HepG2 (cell line): Measurements from ENCODE around the gene NDUFB7. TPM values are rescaled to one million over a fixed set of nuclear protein-coding genes. Genes with fewer than 3 reads are reported as not detected.

ENCODE experiments used
- ATAC-seq: fragments of 200-7000 bp; cut with Tn5 transposase; 3 replicates; pipeline ENCODE4 v1.9.1; 2020; ENCODE audit warnings: mild to moderate bottlenecking, moderate library complexity
- BruUV-seq: library from RNA; stranded (reverse); fragments of 400-500 nt; replicated peaks from 2 replicates; lab custom pipeline; 2021; lab: Mats Ljungman, UMichigan
- CTCF ChIA-PET: fragments of 300-600 bp; formaldehyde crosslinking; extraction: SDS; loops from one replicate; lab custom pipeline; 2021; ENCODE audit warnings: low total read pairs, inconsistent platforms, low intra/inter-chr PET ratio; lab: Yijun Ruan, JAX
- POLR2A ChIA-PET: fragments of 350-600 bp; sonication (Branson Sonifier 250); formaldehyde crosslinking; loops from one replicate; lab custom pipeline; 2020; ENCODE audit warnings: antibody characterized with exemption, inconsistent platforms; lab: Yijun Ruan, JAX
- DNase-seq: peaks from one replicate; pipeline ENCODE4 v3.0.0-alpha.2; 2015; ENCODE audit warnings: low spot score
- FAIRE-seq: peaks from 3 replicates; lab custom pipeline; 2011; peaks lifted over from hg19 to GRCh38; lab: Jason Lieb, UNC
- H2AFZ ChIP-seq: one replicate; pipeline ENCODE4 v1.6.1; 2011; ENCODE audit warnings: low read length, inconsistent platforms
- H3K27ac ChIP-seq: fragments of 300-600 bp; 3 replicates; pipeline ENCODE4 v1.8.0; 2011; ENCODE audit warnings: mixed run types, mild to moderate bottlenecking, mixed read lengths, low read length, inconsistent platforms; ENCODE audit not compliant: insufficient read depth; ENCODE audit errors: extremely low read length
- H3K27me3 ChIP-seq, 2 experiments: fragments of 200-600 bp in 1 of 2; 2 replicates in 1 of 2; 3 replicates in 1 of 2; pipeline versions ENCODE4 v1.6.0 to v1.8.0; 2011; ENCODE audit warnings: low read length in 2 of 2, mild to moderate bottlenecking in 2 of 2, moderate library complexity in 2 of 2, inconsistent platforms in 1 of 2; ENCODE audit not compliant: insufficient read depth in 2 of 2, control insufficient read depth in 1 of 2
- H3K36me3 ChIP-seq, 2 experiments: fragments of 200-600 bp in 1 of 2; replicated peaks in 1 of 2; 2 replicates in 1 of 2; 3 replicates in 1 of 2; pipeline versions ENCODE4 v1.5.1 to v1.8.0; 2011; ENCODE audit warnings: low read length in 2 of 2, inconsistent platforms in 1 of 2; ENCODE audit not compliant: insufficient read depth in 2 of 2, control insufficient read depth in 1 of 2
- H3K4me1 ChIP-seq: 2 replicates; pipeline ENCODE4 v1.5.1; 2012; ENCODE audit warnings: low read length, inconsistent platforms; ENCODE audit not compliant: insufficient read depth
- H3K4me2 ChIP-seq: 2 replicates; pipeline ENCODE4 v1.6.0; 2011; ENCODE audit warnings: low read depth, low read length, inconsistent platforms
- H3K4me3 ChIP-seq, 3 experiments: fragments of 200-600 bp in 1 of 3; sonication (generic), shearing (Covaris generic) in 1 of 3; replicated peaks in 1 of 3; 2 replicates each; pipeline ENCODE4 v1.5.1; 2011 to 2016; ENCODE audit warnings: low read length in 3 of 3, inconsistent platforms in 2 of 3, low read depth in 2 of 3, mild to moderate bottlenecking in 2 of 3, control low read depth in 1 of 3, mixed read lengths in 1 of 3; ENCODE audit not compliant: insufficient read depth in 1 of 3
- H3K79me2 ChIP-seq: one replicate; pipeline ENCODE4 v1.6.1; 2011; ENCODE audit warnings: low read length, inconsistent platforms; ENCODE audit not compliant: insufficient read depth
- H3K9ac ChIP-seq: 2 replicates; pipeline ENCODE4 v1.6.0; 2011; ENCODE audit warnings: mild to moderate bottlenecking, low read depth, low read length, inconsistent platforms; ENCODE audit not compliant: insufficient read depth
- H3K9me3 ChIP-seq: 2 replicates; pipeline ENCODE4 v1.5.1; 2012; ENCODE audit warnings: mild to moderate bottlenecking, low read length
- H4K20me1 ChIP-seq: 2 replicates; pipeline ENCODE4 v1.6.0; 2011; ENCODE audit warnings: inconsistent platforms, mild to moderate bottlenecking, low read length, moderate library complexity; ENCODE audit not compliant: insufficient read depth
- AGO2 ChIP-seq: fragments of 200-400 bp; formaldehyde crosslinking; optimal IDR thresholded peaks from 2 replicates; pipeline ENCODE3; 2017; ENCODE audit warnings: mild to moderate bottlenecking, low read depth, low read length, moderate library complexity
- KLF16 ChIP-seq, 2 experiments: sonication (generic) in 1 of 2; formaldehyde crosslinking in 1 of 2; IDR thresholded peaks; 2 replicates each; pipeline versions ENCODE4 v1.6.1 to v1.8.0; 2016 to 2023; ENCODE audit warnings: missing genetic modification reagents in 2 of 2, missing compliant biosample characterization in 1 of 2
- LCORL ChIP-seq, 2 experiments: fragments of 450-650 bp in 1 of 2; sonication (generic) in 1 of 2; formaldehyde crosslinking in 1 of 2; IDR thresholded peaks; 2 replicates each; pipeline versions ENCODE4 v1.5.0 to v1.6.1; 2017 to 2020; ENCODE audit warnings: antibody characterized with exemption in 1 of 2, missing genetic modification reagents in 1 of 2
- ONECUT2 ChIP-seq: sonication (generic); formaldehyde crosslinking; IDR thresholded peaks from 2 replicates; pipeline ENCODE4 v1.4.0; 2020; ENCODE audit warnings: missing genetic modification reagents
- RBFOX2 ChIP-seq: fragments of 200-400 bp; formaldehyde crosslinking; IDR thresholded peaks from 2 replicates; pipeline ENCODE4 v1.6.1; 2017; ENCODE audit warnings: low read depth, mild to moderate bottlenecking, low read length
- TSC22D2 ChIP-seq: sonication (generic); formaldehyde crosslinking; IDR thresholded peaks from 2 replicates; pipeline ENCODE4 v1.5.1; 2020; ENCODE audit warnings: missing genetic modification reagents, mild to moderate bottlenecking, borderline replicate concordance
- ZNF251 ChIP-seq: sonication (generic); formaldehyde crosslinking; IDR thresholded peaks from 2 replicates; pipeline ENCODE4 v1.9.0; 2021; ENCODE audit warnings: mild to moderate bottlenecking, missing genetic modification reagents
- WGBS: methylation state at CpG from one replicate; pipeline ENCODE4 v1.1.6; 2017; ENCODE audit warnings: low lambda C conversion rate; 5-methylcytosine and 5-hydroxymethylcytosine counted together
- in situ Hi-C: cut with HindIII; loops from 2 replicates; pipeline ENCODE4 v1.10.0; 2017; ENCODE audit warnings: low pct_unique_long_range_greater_than_20kb; ENCODE audit not compliant: extremely low pct_ligation_motif_present
- intact Hi-C: fragments of 100-400 bp; cut with micrococcal nuclease; formaldehyde crosslinking; loops from one replicate; pipeline ENCODE4 v1.10.0; 2022; ENCODE audit not compliant: unreplicated experiment
- polyA plus RNA-seq, 8 experiments: library from polyadenylated mRNA; depleted of rRNA in 3 of 8; stranded (reverse) in 7 of 8; unstranded in 1 of 8; fragments of >200 nt; fragmentation: Illumina TruSeq in 4 of 8; extraction: Trizol in 4 of 8; gene quantifications; 2 replicates each; pipeline versions ENCODE4 v1.2.1 to v1.2.3, GENCODE V29; 2011 to 2016; ENCODE audit warnings: low read depth in 4 of 8, missing spikeins in 1 of 8, mixed read lengths in 1 of 8; ENCODE audit not compliant: insufficient read depth in 1 of 8
- total RNA-seq, 5 experiments: library from RNA; depleted of rRNA; stranded (reverse); fragments of >200 nt; fragmentation: Illumina TruSeq; extraction: Trizol; gene quantifications; 2 replicates each; pipeline ENCODE4 v1.2.3, GENCODE V29; 2016; ENCODE audit warnings: low read depth in 1 of 5
- TF ChIP-seq, protein P1 (sequence below): IDR thresholded peaks from 2 replicates; pipeline ENCODE4 v1.6.1; 2016; ENCODE audit warnings: missing genetic modification reagents, missing compliant biosample characterization

The NDUFB7 gene
- total and polyA plus RNA-seq, 2 of the 13 experiments (the other 11 are each of a cell fraction or from before 2014, with no cell fraction given) = 156 to 198 TPM

DNA sequence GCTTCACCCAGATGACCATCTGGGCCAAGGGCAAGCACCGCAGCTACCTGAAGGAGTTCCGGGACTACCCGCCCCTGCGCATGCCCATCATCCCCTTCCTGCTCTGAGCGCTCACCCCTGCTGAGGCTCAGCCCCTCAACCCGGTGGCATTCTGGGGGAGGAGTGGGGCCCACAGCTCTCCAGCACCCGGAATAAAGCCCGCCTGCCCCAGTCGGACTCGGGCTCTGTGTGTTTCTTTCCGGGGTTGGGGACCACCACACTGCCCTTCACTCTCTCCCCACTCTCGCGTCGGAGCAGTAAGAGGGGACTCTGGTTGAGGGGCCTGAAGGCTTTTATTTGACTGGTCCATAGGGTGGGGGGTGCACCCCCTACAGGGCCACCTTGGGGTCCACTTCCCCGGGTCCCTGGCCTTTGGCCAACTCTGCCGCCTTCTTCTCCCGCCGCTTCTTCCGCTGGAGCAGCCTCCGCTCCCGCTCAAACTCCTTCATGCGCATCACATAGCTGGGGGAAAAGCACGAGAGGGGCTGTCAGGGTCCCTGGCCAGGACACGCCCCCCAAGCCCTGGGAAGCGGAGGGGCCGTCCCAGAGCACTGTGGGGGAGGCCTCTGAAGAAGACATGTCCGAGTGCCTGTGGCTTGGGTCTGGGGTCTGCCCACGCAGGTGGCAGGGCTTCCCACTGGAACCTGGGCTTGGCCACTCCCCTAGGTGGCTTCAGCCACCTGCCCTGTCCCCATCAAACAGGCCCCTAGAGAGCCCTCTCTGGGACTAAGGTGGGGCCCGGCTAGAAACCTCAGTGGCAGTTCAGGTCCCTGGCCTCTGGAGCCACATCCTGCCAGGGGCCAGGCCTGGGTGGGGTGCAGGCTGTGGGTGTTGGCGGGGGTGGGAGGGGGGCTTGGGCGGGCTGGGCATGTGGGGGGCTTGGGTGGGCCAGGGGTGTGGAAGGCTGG, 5.8 kb downstream of the NDUFB7 start:
- Histone ChIP-seq H3K36me3 (peaks cover 6 to 17% of the 10 kb centered on the region in 2 experiments; a peak in 3 of 5 replicates), H3K27me3 (no peaks in the 10 kb centered on the region)
- intact Hi-C loops = no loop called here
- no peak for TF ChIP-seq LCORL (IDR thresholded peaks at IDR 0.05)
- TF ChIP-seq LCORL (CRISPR knock-in tag; IDR thresholded peaks at IDR 0.05) = no peak
- peak; percentile 12; the same call in 1 of the 2 replicates for TF ChIP-seq RBFOX2
- TF ChIP-seq, protein P1, sequence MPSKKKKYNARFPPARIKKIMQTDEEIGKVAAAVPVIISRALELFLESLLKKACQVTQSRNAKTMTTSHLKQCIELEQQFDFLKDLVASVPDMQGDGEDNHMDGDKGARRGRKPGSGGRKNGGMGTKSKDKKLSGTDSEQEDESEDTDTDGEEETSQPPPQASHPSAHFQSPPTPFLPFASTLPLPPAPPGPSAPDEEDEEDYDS (CRISPR knock-in tag) = no peak
- TF ChIP-seq AGO2 = peak; percentile 71
- no peak for TF ChIP-seq KLF16 (CRISPR knock-in tag; IDR thresholded peaks at IDR 0.05)
- no peak for TF ChIP-seq ZNF251 (CRISPR knock-in tag)
- TF ChIP-seq TSC22D2 (CRISPR knock-in tag) = no peak
- no peak for TF ChIP-seq ONECUT2 (CRISPR knock-in tag)
- TF ChIP-seq, all 625 proteins: peak for 2
- Histone ChIP-seq H3K9ac (no peak overlapping the region), H3K9me3 (no peaks in the 10 kb centered on the region), H3K4me3 (no peak overlapping the region), H3K4me1 (peaks cover 27% of the 10 kb centered on the region), H4K20me1 (no peaks in the 10 kb centered on the region; the same call in 1 of the 2 replicates), H2AFZ (no peak overlapping the region), H3K79me2 (peaks cover 8% of the 10 kb centered on the region), H3K27ac (no peak overlapping the region), H3K4me2 (no peak overlapping the region)
- ChIA-PET CTCF (no interaction called here), POLR2A (no interaction called here)
- in situ Hi-C loops = no loop called here
- DNase-seq = no peak
- FAIRE-seq = no peak
- WGBS = 98% methylated on average over 22 of the region's 31 CpGs
- ATAC-seq = no peak
- BruUV-seq = no TSS peak
